Mammary epithelial cell (primary cell): Measurements from ENCODE around the gene TSPYL1.

Experiments used
- CTCF ChIP-seq, 2 donors: IDR thresholded peaks in 1 of 2; conservative IDR thresholded peaks in 1 of 2; 2 replicates each; pipeline ENCODE4 v1.5.1; 2011 to 2012; ENCODE audit warnings: inconsistent platforms in 2 of 2, low read length in 2 of 2, mild to moderate bottlenecking in 2 of 2, control low read depth in 1 of 2, low read depth in 1 of 2; ENCODE audit not compliant: insufficient read depth in 1 of 2; ENCODE audit errors: extremely low read depth in 1 of 2
- EZH2 ChIP-seq: IDR thresholded peaks from 2 replicates; pipeline ENCODE4 v1.6.1; 2012; ENCODE audit warnings: low read length, inconsistent platforms, borderline replicate concordance

GRCh38 chr6:116254297-116255056 lies 25.3 kb downstream of the TSPYL1 start:
- TF ChIP-seq CTCF (conservative IDR thresholded peaks at IDR 0.05 in 1 of 2, IDR thresholded peaks at IDR 0.05 in 1 of 2; ENCODE audit: extremely low read depth in 1 of 2, insufficient read depth in 1 of 2, low read depth in 1 of 2, low read length in 2 of 2) (no peak), EZH2 (no peak)
